NCI-H2029 treated with DMSO at 0.1 percent for 48 hours (cell line): ENCODE results near the gene IMPG1.
"Not testable (repeated sequence)": the region's sequence is repeated elsewhere in the genome, so short reads cannot be mapped to it uniquely, and the experiment has no call there.

Experiments used
- DNase-seq: peaks from one replicate; lab custom pipeline; 2025; lab: John Stamatoyannopoulos, UW

IMPG1 gene

GRCh38 chr6:75946146-75946831 is 126.2 kb downstream of the IMPG1 start:
- DNase-seq, result no peak

- DNase-seq, result no peak
Observed at GRCh38 chr6:75943381-75943780, 129.1 kb downstream of the IMPG1 start.

GRCh38 chr6:75941509-75941908 is 131.0 kb downstream of the IMPG1 start:
- no peak for DNase-seq

GRCh38 chr6:75940564-75940963 is 131.9 kb downstream of the IMPG1 start:
- DNase-seq, result no peak

GRCh38 chr6:75937846-75938245 is 134.6 kb downstream of the IMPG1 start:
- no peak for DNase-seq

GRCh38 chr6:75936682-75937081 is 135.8 kb downstream of the IMPG1 start:
- DNase-seq, result no peak

GRCh38 chr6:75935473-75935793 is 137.0 kb downstream of the IMPG1 start:
- DNase-seq, result no peak

- DNase-seq, result peak; percentile 28
Observed at GRCh38 chr6:75934643-75935472, 137.6 kb downstream of the IMPG1 start.

- DNase-seq, result no peak
Observed at GRCh38 chr6:75933387-75933975, 139.0 kb downstream of the IMPG1 start.

GRCh38 chr6:75932067-75932466 is 140.4 kb downstream of the IMPG1 start:
- DNase-seq, result no peak

- DNase-seq, result no peak
Observed at GRCh38 chr6:75931011-75931680, 141.3 kb downstream of the IMPG1 start.

GRCh38 chr6:75926293-75927168 is 145.9 kb downstream of the IMPG1 start:
- DNase-seq, result no peak

- DNase-seq, result no peak
Observed at GRCh38 chr6:75922226-75922625, 150.2 kb downstream of the IMPG1 start.

- DNase-seq, result no peak
Observed at GRCh38 chr6:75913040-75913439, 159.4 kb downstream of the IMPG1 start.

- DNase-seq, result no peak
Observed at GRCh38 chr6:75907444-75907843, 165.0 kb downstream of the IMPG1 start.

- no peak for DNase-seq
Observed at GRCh38 chr6:75906871-75907270, 165.6 kb downstream of the IMPG1 start.

GRCh38 chr6:75905129-75905528 is 167.3 kb downstream of the IMPG1 start:
- DNase-seq, result not testable (repeated sequence)

GRCh38 chr6:75900216-75900615 is 172.2 kb downstream of the IMPG1 start:
- not testable (repeated sequence) for DNase-seq

- DNase-seq, result no peak
Observed at GRCh38 chr6:75896526-75896925, 175.9 kb downstream of the IMPG1 start.

- DNase-seq, result no peak
Observed at GRCh38 chr6:75893776-75894152, 178.7 kb downstream of the IMPG1 start.

- peak; percentile 78 for DNase-seq
Observed at GRCh38 chr6:75893058-75893775, 179.2 kb downstream of the IMPG1 start.
